HEK293 (cell line): ENCODE measurements around the gene OLR1.

Experiments
- KLF1 ChIP-seq: fragments of 450-650 bp; formaldehyde crosslinking; IDR thresholded peaks from 2 replicates; pipeline ENCODE4 v1.5.1; 2016; ENCODE audit warnings: missing biosample characterization, missing genetic modification characterization
- KLF16 ChIP-seq: fragments of 450-650 bp; formaldehyde crosslinking; IDR thresholded peaks from 2 replicates; pipeline ENCODE4 v1.5.1; 2017; ENCODE audit warnings: missing biosample characterization, missing genetic modification characterization
- KLF7 ChIP-seq: fragments of 450-650 bp; formaldehyde crosslinking; IDR thresholded peaks from 2 replicates; pipeline ENCODE4 v1.5.1; 2016; ENCODE audit warnings: missing biosample characterization, missing genetic modification characterization, borderline replicate concordance
- PRDM10 ChIP-seq: fragments of 450-650 bp; formaldehyde crosslinking; IDR thresholded peaks from 2 replicates; pipeline ENCODE4 v1.5.1; 2016; ENCODE audit warnings: missing biosample characterization, missing genetic modification characterization
- SCRT2 ChIP-seq: fragments of 450-650 bp; formaldehyde crosslinking; IDR thresholded peaks from 2 replicates; pipeline ENCODE4 v1.5.1; 2016; ENCODE audit warnings: missing biosample characterization, missing genetic modification characterization
- ZBTB17 ChIP-seq: fragments of 450-650 bp; formaldehyde crosslinking; IDR thresholded peaks from 2 replicates; pipeline ENCODE4 v1.5.1; 2016; ENCODE audit warnings: missing biosample characterization, missing genetic modification characterization
- ZBTB48 ChIP-seq: fragments of 450-650 bp; formaldehyde crosslinking; IDR thresholded peaks from 2 replicates; pipeline ENCODE4 v1.5.1; 2016; ENCODE audit warnings: missing biosample characterization, missing genetic modification characterization
- ZBTB7A ChIP-seq: fragments of 450-650 bp; formaldehyde crosslinking; IDR thresholded peaks from 2 replicates; pipeline ENCODE4 v1.5.1; 2016; ENCODE audit warnings: low read depth, missing biosample characterization, missing genetic modification characterization
- ZNF132 ChIP-seq: fragments of 450-650 bp; formaldehyde crosslinking; IDR thresholded peaks from 2 replicates; pipeline ENCODE4 v1.5.1; 2017; ENCODE audit warnings: missing biosample characterization, missing genetic modification characterization, borderline replicate concordance
- ZNF140 ChIP-seq: fragments of 450-650 bp; formaldehyde crosslinking; IDR thresholded peaks from 2 replicates; pipeline ENCODE4 v1.5.1; 2016; ENCODE audit warnings: missing biosample characterization, missing genetic modification characterization
- ZNF2 ChIP-seq: fragments of 450-650 bp; formaldehyde crosslinking; IDR thresholded peaks from 2 replicates; pipeline ENCODE4 v1.5.1; 2016; ENCODE audit warnings: missing biosample characterization, missing genetic modification characterization
- ZNF211 ChIP-seq: fragments of 450-650 bp; formaldehyde crosslinking; IDR thresholded peaks from 2 replicates; pipeline ENCODE4 v1.5.1; 2016; ENCODE audit warnings: low read depth, missing biosample characterization, missing genetic modification characterization
- ZNF324 ChIP-seq: fragments of 450-650 bp; formaldehyde crosslinking; IDR thresholded peaks from 2 replicates; pipeline ENCODE4 v1.5.1; 2016; ENCODE audit warnings: missing biosample characterization, missing genetic modification characterization
- ZNF341 ChIP-seq: fragments of 450-650 bp; formaldehyde crosslinking; IDR thresholded peaks from 2 replicates; pipeline ENCODE4; 2016; ENCODE audit warnings: low read depth, missing biosample characterization, missing genetic modification characterization
- ZNF391 ChIP-seq: fragments of 450-650 bp; formaldehyde crosslinking; IDR thresholded peaks from 2 replicates; pipeline ENCODE4 v1.5.1; 2016; ENCODE audit warnings: low read depth, missing biosample characterization, missing genetic modification characterization, borderline replicate concordance
- ZNF398 ChIP-seq: fragments of 450-650 bp; formaldehyde crosslinking; IDR thresholded peaks from 2 replicates; pipeline ENCODE4 v1.5.1; 2017; ENCODE audit warnings: missing biosample characterization, missing genetic modification characterization
- ZNF423 ChIP-seq: fragments of 450-650 bp; formaldehyde crosslinking; IDR thresholded peaks from 2 replicates; pipeline ENCODE4 v1.5.1; 2016; ENCODE audit warnings: missing biosample characterization, missing genetic modification characterization
- ZNF449 ChIP-seq: fragments of 450-650 bp; formaldehyde crosslinking; IDR thresholded peaks from 2 replicates; pipeline ENCODE4 v1.5.1; 2017; ENCODE audit warnings: missing biosample characterization, mild to moderate bottlenecking, missing genetic modification characterization, moderate library complexity
- ZNF48 ChIP-seq: fragments of 450-650 bp; formaldehyde crosslinking; IDR thresholded peaks from 2 replicates; pipeline ENCODE4 v1.5.1; 2016; ENCODE audit warnings: missing biosample characterization, missing genetic modification characterization
- ZNF561 ChIP-seq: fragments of 450-650 bp; IDR thresholded peaks from 2 replicates; pipeline ENCODE4 v1.5.1; 2018; ENCODE audit warnings: missing biosample characterization, missing genetic modification characterization, borderline replicate concordance
- ZNF596 ChIP-seq: fragments of 450-650 bp; IDR thresholded peaks from 2 replicates; pipeline ENCODE4 v1.5.0; 2018; ENCODE audit warnings: missing biosample characterization, mild to moderate bottlenecking, missing genetic modification characterization, moderate library complexity
- ZNF621 ChIP-seq: fragments of 450-650 bp; formaldehyde crosslinking; IDR thresholded peaks from 2 replicates; pipeline ENCODE4 v1.5.1; 2017; ENCODE audit warnings: missing biosample characterization, missing genetic modification characterization
- ZNF623 ChIP-seq: fragments of 450-650 bp; formaldehyde crosslinking; IDR thresholded peaks from 2 replicates; pipeline ENCODE4 v1.5.1; 2016; ENCODE audit warnings: missing biosample characterization, missing genetic modification characterization
- ZNF645 ChIP-seq: fragments of 450-650 bp; formaldehyde crosslinking; IDR thresholded peaks from 2 replicates; pipeline ENCODE4; 2016; ENCODE audit warnings: missing biosample characterization, missing genetic modification characterization
- ZNF692 ChIP-seq: fragments of 450-650 bp; formaldehyde crosslinking; IDR thresholded peaks from 2 replicates; pipeline ENCODE4 v1.5.1; 2016; ENCODE audit warnings: missing biosample characterization, missing genetic modification characterization
- ZNF76 ChIP-seq: fragments of 450-650 bp; formaldehyde crosslinking; IDR thresholded peaks from 2 replicates; pipeline ENCODE4; 2016; ENCODE audit warnings: low read depth, missing biosample characterization, missing genetic modification characterization, borderline replicate concordance
- ZNF768 ChIP-seq: fragments of 450-650 bp; formaldehyde crosslinking; IDR thresholded peaks from 2 replicates; pipeline ENCODE4 v1.5.1; 2018; ENCODE audit warnings: missing biosample characterization, mild to moderate bottlenecking, missing genetic modification characterization
- ZNF791 ChIP-seq: fragments of 450-650 bp; formaldehyde crosslinking; IDR thresholded peaks from 2 replicates; pipeline ENCODE4 v1.5.1; 2016; ENCODE audit warnings: missing biosample characterization, missing genetic modification characterization
- ZXDB ChIP-seq: fragments of 450-650 bp; formaldehyde crosslinking; IDR thresholded peaks from 2 replicates; pipeline ENCODE4 v1.5.1; 2016; ENCODE audit warnings: missing biosample characterization, missing genetic modification characterization

Gene OLR1

GRCh38 chr12:10211940-10212738, 40.2 kb upstream of the OLR1 start (continued):
- TF ChIP-seq ZNF645 (tag by site-specific recombination) (no peak), ZNF140 (tag by site-specific recombination) (no peak), ZNF449 (tag by site-specific recombination) (0 out of 2 replicates have a peak, but pooled peaks have one; percentile 12), ZNF791 (tag by site-specific recombination) (no peak), ZNF2 (tag by site-specific recombination) (peak; percentile 46), ZBTB17 (peak; percentile 98), ZNF76 (tag by site-specific recombination) (peak; percentile 29; the same call in 1 of the 2 replicates), KLF7 (peak; percentile 79), KLF16 (tag by site-specific recombination) (peak; percentile 29; the same call in 1 of the 2 replicates), ZXDB (tag by site-specific recombination) (peak; percentile 75), ZNF561 (tag by site-specific recombination) (0 out of 2 replicates have a peak, but pooled peaks have one; percentile 70), ZNF341 (tag by site-specific recombination) (peak; percentile 80), PRDM10 (tag by site-specific recombination) (peak; percentile 98; the same call in 1 of the 2 replicates), ZNF391 (tag by site-specific recombination) (peak; percentile 56; the same call in 1 of the 2 replicates), ZNF692 (tag by site-specific recombination) (peak; percentile 66), ZBTB48 (tag by site-specific recombination) (no peak), ZNF423 (tag by site-specific recombination) (no peak), ZNF623 (tag by site-specific recombination) (peak; percentile 27), SCRT2 (tag by site-specific recombination) (peak; percentile 50; the same call in 1 of the 2 replicates), KLF1 (peak; percentile 90; the same call in 1 of the 2 replicates), ZNF132 (no peak), ZNF324 (tag by site-specific recombination) (peak; percentile 89), ZNF211 (no peak), ZNF621 (no peak), ZBTB7A (tag by site-specific recombination) (peak; percentile 81; the same call in 1 of the 2 replicates), ZNF48 (tag by site-specific recombination) (no peak), ZNF768 (tag by site-specific recombination) (no peak), ZNF398 (peak; percentile 24; the same call in 1 of the 2 replicates), ZNF596 (tag by site-specific recombination) (no peak)
